K562 (cell line): ENCODE results near the gene MCAM. TPM values are rescaled to one million over a fixed set of nuclear protein-coding genes. Genes with fewer than 3 reads are reported as not detected.

Source experiments
- ASH1L ChIP-seq: fragments of 450-650 bp; IDR thresholded peaks from 2 replicates; pipeline ENCODE4 v1.6.1; 2018; ENCODE audit warnings: borderline replicate concordance, mild to moderate bottlenecking, low read depth; ENCODE audit not compliant: partially characterized antibody
- ATF6 ChIP-seq: sonication (generic); formaldehyde crosslinking; IDR thresholded peaks from 2 replicates; pipeline ENCODE4 v1.4.0; 2020; ENCODE audit warnings: mild to moderate bottlenecking, missing genetic modification reagents
- BRF1 ChIP-seq: IDR thresholded peaks from 3 replicates; pipeline ENCODE4 v1.6.1; 2011; ENCODE audit warnings: borderline replicate concordance, mild to moderate bottlenecking; ENCODE audit not compliant: insufficient read length; ENCODE audit errors: extremely low read depth
- CBX3 ChIP-seq, 2 experiments: IDR thresholded peaks; 1 replicate in 1 of 2; 2 replicates in 1 of 2; pipeline ENCODE4 v1.6.1; 2012; ENCODE audit warnings: inconsistent platforms in 2 of 2, low read length in 2 of 2, borderline replicate concordance in 1 of 2, control low read depth in 1 of 2
- CCAR2 ChIP-seq: fragments of 200-400 bp; formaldehyde crosslinking; IDR thresholded peaks from 2 replicates; pipeline ENCODE4 v1.6.1; 2017; ENCODE audit warnings: mild to moderate bottlenecking, low read depth, low read length
- CREB3 ChIP-seq: fragments of 450-650 bp; conservative IDR thresholded peaks from 2 replicates; pipeline ENCODE4 v1.6.1; 2016; ENCODE audit warnings: missing genetic modification characterization, low read depth, mild to moderate bottlenecking, missing compliant biosample characterization, moderate library complexity
- CREM ChIP-seq: IDR thresholded peaks from 2 replicates; pipeline ENCODE4 v1.6.1; 2014; ENCODE audit warnings: antibody characterized with exemption, low read depth
- HES1 ChIP-seq: fragments of 450-650 bp; IDR thresholded peaks from 2 replicates; pipeline ENCODE4 v1.6.1; 2016; ENCODE audit warnings: low read depth, mild to moderate bottlenecking, moderate library complexity
- ID3 ChIP-seq, 2 experiments: fragments of 250-450 bp in 1 of 2; fragments of 450-650 bp in 1 of 2; sonication (Bioruptor Pico) in 1 of 2; IDR thresholded peaks; 2 replicates each; pipeline versions ENCODE4 v1.6.1 to v1.8.0; 2016 to 2021; ENCODE audit warnings: mild to moderate bottlenecking in 2 of 2, moderate library complexity in 2 of 2, missing compliant biosample characterization in 1 of 2, missing genetic modification characterization in 1 of 2
- KLF6 ChIP-seq: fragments of 250-450 bp; sonication (Bioruptor Pico); IDR thresholded peaks from 2 replicates; pipeline ENCODE4 v1.4.0; 2020; ENCODE audit warnings: mild to moderate bottlenecking, moderate library complexity, borderline replicate concordance
- MCM2 ChIP-seq: fragments of 450-650 bp; IDR thresholded peaks from 2 replicates; pipeline ENCODE4 v1.6.1; 2017; ENCODE audit warnings: low read depth, mild to moderate bottlenecking
- MTA2 ChIP-seq: fragments of 450-650 bp; IDR thresholded peaks from 2 replicates; pipeline ENCODE4 v1.6.1; 2016; ENCODE audit warnings: low read depth
- NCOA6 ChIP-seq: fragments of 450-650 bp; IDR thresholded peaks from 2 replicates; pipeline ENCODE4 v1.6.1; 2017; ENCODE audit warnings: mild to moderate bottlenecking
- RNF219 ChIP-seq: fragments of 250-450 bp; sonication (Bioruptor Pico); IDR thresholded peaks from 2 replicates; pipeline ENCODE4 v1.5.0; 2022; ENCODE audit warnings: mild to moderate bottlenecking
- SP1 ChIP-seq: sonication (generic); formaldehyde crosslinking; IDR thresholded peaks from 2 replicates; pipeline ENCODE4 v1.8.1; 2022; ENCODE audit warnings: mild to moderate bottlenecking, missing genetic modification reagents
- TAF1 ChIP-seq: IDR thresholded peaks from 2 replicates; pipeline ENCODE4 v1.6.1; 2011; ENCODE audit warnings: mild to moderate bottlenecking, low read length, moderate library complexity; ENCODE audit not compliant: insufficient read depth, control insufficient read depth, severe bottlenecking; ENCODE audit errors: extremely low read depth
- TEAD2 ChIP-seq: fragments of 450-650 bp; IDR thresholded peaks from 2 replicates; pipeline ENCODE4 v1.6.1; 2016; ENCODE audit warnings: missing genetic modification characterization, control low read depth, missing compliant biosample characterization
- XRCC3 ChIP-seq: fragments of 450-650 bp; IDR thresholded peaks from 2 replicates; pipeline ENCODE4 v1.6.1; 2017; ENCODE audit warnings: mild to moderate bottlenecking, moderate library complexity
- ZNF274 ChIP-seq: IDR thresholded peaks from 2 replicates; pipeline ENCODE4 v1.6.1; 2011; ENCODE audit warnings: low read depth, mild to moderate bottlenecking, low read length, moderate library complexity, borderline replicate concordance
- ZNF707 ChIP-seq: fragments of 250-450 bp; sonication (Bioruptor Pico); conservative IDR thresholded peaks from 2 replicates; pipeline ENCODE4 v1.8.0; 2022; ENCODE audit warnings: inconsistent platforms, mild to moderate bottlenecking, moderate library complexity
- polyA plus RNA-seq, 8 experiments: library from polyadenylated mRNA; depleted of rRNA in 4 of 8; stranded (reverse) in 5 of 8; unstranded in 3 of 8; fragments of >200 nt; fragmentation: Nextera tagmentation in 2 of 8; fragmentation: Illumina TruSeq in 1 of 8; extraction: Ambion mirVana in 2 of 8; extraction: Trizol in 1 of 8; gene quantifications; 2 replicates each; pipeline versions ENCODE4 v1.2.1 to v1.2.3, GENCODE V29; 2011 to 2014; ENCODE audit warnings: inconsistent platforms in 1 of 8, missing spikeins in 1 of 8
- total RNA-seq, 7 experiments: library from RNA; depleted of rRNA in 6 of 7; stranded (reverse); fragments of >200 nt in 6 of 7; fragmentation: Illumina TruSeq in 2 of 7; extraction: Trizol in 2 of 7; gene quantifications; 2 replicates each; pipeline versions ENCODE4 v1.2.1 to v1.2.3, GENCODE V29; 2011 to 2021; ENCODE audit warnings: low replicate concordance in 1 of 7

MCAM gene
- total and polyA plus RNA-seq, 9 of the 15 experiments (the other 6 are each of a cell fraction or from before 2014, with no cell fraction given), result 14.7 to 118 (median 53.6) TPM

GRCh38 chr11:119334174-119334930 is 17.4 kb upstream of the MCAM start, which contains the start of gene RNF26 (continued):
- TF ChIP-seq NCOA6, result no peak
- TF ChIP-seq TAF1, result peak; percentile 96
- TF ChIP-seq XRCC3, result no peak
- no peak for TF ChIP-seq ID3 (CRISPR knock-in tag; IDR thresholded peaks at IDR 0.05)
- no peak for TF ChIP-seq ID3 (tag; IDR thresholded peaks at IDR 0.05)
- TF ChIP-seq ASH1L, result peak; percentile 90
- TF ChIP-seq CCAR2, result no peak
- TF ChIP-seq CREM, result peak; percentile 92
- peak; percentile 89 for TF ChIP-seq SP1 (CRISPR knock-in tag)
- TF ChIP-seq KLF6 (CRISPR knock-in tag), result no peak
- no peak for TF ChIP-seq ZNF707
- no peak for TF ChIP-seq RNF219
- no peak for TF ChIP-seq BRF1
- TF ChIP-seq TEAD2 (tag), result no peak
- no peak for TF ChIP-seq CREB3
- TF ChIP-seq MTA2, result no peak
- TF ChIP-seq HES1, result no peak
- no peak for TF ChIP-seq ZNF274
- no peak for TF ChIP-seq CBX3 (IDR thresholded peaks at IDR 0.05; ENCODE audit: borderline replicate concordance in 1 of 2, low read length in 2 of 2)
- TF ChIP-seq MCM2, result no peak
- no peak for TF ChIP-seq ATF6
